Activated CD8-positive, alpha-beta memory T cell treated with anti-CD3 and anti-CD28 coated beads, Interleukin-2, amount 50 U/mL, for 4 hours (primary cell): ENCODE results near the gene AKT2.

Experiments used
- DNase-seq: peaks from one replicate; pipeline ENCODE4 v3.0.0-alpha.2; 2020

AKT2 gene

GRCh38 chr19:40271706-40272105, 13.4 kb downstream of the AKT2 start:
- no peak for DNase-seq

- no peak for DNase-seq
These were observed 14.6 kb downstream of the AKT2 start for GRCh38 chr19:40270362-40271089.

GRCh38 chr19:40269216-40269940, 15.8 kb downstream of the AKT2 start:
- DNase-seq = no peak

GRCh38 chr19:40267601-40267997, 17.5 kb downstream of the AKT2 start:
- no peak for DNase-seq

- no peak for DNase-seq
These were observed 18.1 kb downstream of the AKT2 start for GRCh38 chr19:40266912-40267600.

- no peak for DNase-seq
These were observed 19.0 kb downstream of the AKT2 start for GRCh38 chr19:40266119-40266518.

- DNase-seq = no peak
These were observed 19.4 kb downstream of the AKT2 start for GRCh38 chr19:40265763-40266099.

GRCh38 chr19:40265055-40265762, 19.9 kb downstream of the AKT2 start:
- DNase-seq = no peak

- no peak for DNase-seq
These were observed 20.7 kb downstream of the AKT2 start for GRCh38 chr19:40264314-40265054.

GRCh38 chr19:40263440-40264313, 21.5 kb downstream of the AKT2 start:
- no peak for DNase-seq

- no peak for DNase-seq
These were observed 22.7 kb downstream of the AKT2 start for GRCh38 chr19:40262422-40262821.

GRCh38 chr19:40261631-40262030, 23.5 kb downstream of the AKT2 start:
- DNase-seq = no peak

- DNase-seq = no peak
These were observed 28.0 kb downstream of the AKT2 start for GRCh38 chr19:40257096-40257517.

- DNase-seq = no peak
These were observed 28.6 kb downstream of the AKT2 start for GRCh38 chr19:40256512-40256911.

- DNase-seq = no peak
These were observed 29.5 kb downstream of the AKT2 start for GRCh38 chr19:40255619-40256166.

- no peak for DNase-seq
These were observed 30.3 kb downstream of the AKT2 start for GRCh38 chr19:40254714-40255418.

GRCh38 chr19:40253611-40254092, 31.5 kb downstream of the AKT2 start:
- DNase-seq = no peak

- no peak for DNase-seq
These were observed 32.8 kb downstream of the AKT2 start for GRCh38 chr19:40252395-40252794.

GRCh38 chr19:40251991-40252390, 33.2 kb downstream of the AKT2 start:
- DNase-seq = no peak

GRCh38 chr19:40251244-40251643, 33.9 kb downstream of the AKT2 start:
- no peak for DNase-seq
